AG08396 (cell line): ENCODE data around the gene OTX2.

Source experiments
- DNase-seq: peaks from one replicate; pipeline ENCODE4 v3.0.0; 2012; ENCODE audit warnings: low spot score, mixed read lengths

OTX2 gene

DNA sequence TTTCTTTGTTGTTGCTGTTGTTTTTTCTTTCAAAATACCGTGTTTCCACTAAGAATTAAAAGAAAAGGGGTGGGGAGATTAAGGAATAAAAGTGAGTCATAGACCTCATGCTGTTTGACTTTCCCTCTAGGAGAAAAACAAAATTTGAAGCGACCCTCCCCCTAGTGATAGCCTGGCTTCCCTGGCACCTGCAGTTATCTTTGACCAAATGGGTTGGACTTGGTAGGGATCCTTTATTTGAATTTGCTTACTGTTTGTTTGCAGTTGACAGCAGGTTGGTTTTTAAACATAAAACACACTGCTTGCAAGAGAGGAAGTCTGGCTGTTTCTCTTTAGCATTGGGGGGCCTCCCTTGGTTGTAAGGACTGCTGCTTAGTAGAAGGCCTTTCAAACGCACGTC is 14.0 kb downstream of the OTX2 start:
- no peak for DNase-seq

DNA sequence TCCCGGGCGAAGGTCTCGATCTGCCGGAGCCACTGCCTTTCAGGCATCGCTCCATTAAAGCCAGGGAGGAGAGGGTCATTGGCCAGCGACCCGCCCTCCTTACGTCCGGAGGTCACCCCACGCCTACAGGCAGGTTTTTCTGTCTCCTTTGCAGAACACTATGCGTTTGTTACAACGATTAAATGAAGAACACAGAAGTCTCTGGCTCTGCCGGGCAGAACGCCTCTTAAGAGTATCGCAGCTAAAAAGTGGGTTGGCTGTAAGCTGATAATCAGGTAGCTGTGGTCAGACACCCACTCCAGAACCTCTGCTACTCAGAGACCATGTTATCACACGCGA is 15.0 kb downstream of the OTX2 start:
- peak; percentile 17 for DNase-seq

DNA sequence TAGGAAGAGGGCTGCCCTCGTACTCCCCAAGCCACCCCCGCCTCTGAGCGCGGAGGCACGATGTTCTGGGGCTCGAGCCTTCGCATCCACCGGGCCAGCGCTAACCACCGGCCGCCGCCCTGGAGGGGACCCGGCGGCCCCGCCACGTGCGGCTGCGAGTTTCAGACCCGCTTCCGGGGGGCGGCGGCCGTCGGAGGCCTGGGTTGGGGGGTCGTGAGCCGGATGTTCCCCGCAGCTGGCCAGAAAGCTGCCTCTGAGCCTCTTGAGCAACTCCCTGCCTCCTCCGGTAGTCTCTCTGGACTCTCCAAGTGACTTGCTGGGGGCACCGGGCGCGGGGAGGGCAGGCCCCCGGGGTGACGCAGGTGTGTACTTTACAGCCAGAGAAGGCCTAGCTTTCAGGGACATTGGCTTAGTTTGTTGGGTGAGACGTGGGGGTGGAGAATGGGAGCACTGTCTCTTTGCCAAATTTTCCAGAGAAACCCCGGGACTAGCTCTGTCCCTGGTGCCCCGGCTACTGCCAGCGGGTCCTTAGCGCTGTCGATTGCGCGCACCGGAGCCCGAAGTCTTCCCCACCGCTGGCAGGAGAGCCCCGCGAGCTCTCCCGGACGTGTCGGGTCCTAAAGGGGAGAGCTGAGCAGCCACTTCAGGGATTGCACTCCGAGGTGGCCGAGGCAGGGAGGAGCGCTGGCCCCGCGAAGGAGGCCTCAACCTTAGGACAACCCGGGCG is 15.6 kb downstream of the OTX2 start:
- peak; percentile 3 for DNase-seq

DNA sequence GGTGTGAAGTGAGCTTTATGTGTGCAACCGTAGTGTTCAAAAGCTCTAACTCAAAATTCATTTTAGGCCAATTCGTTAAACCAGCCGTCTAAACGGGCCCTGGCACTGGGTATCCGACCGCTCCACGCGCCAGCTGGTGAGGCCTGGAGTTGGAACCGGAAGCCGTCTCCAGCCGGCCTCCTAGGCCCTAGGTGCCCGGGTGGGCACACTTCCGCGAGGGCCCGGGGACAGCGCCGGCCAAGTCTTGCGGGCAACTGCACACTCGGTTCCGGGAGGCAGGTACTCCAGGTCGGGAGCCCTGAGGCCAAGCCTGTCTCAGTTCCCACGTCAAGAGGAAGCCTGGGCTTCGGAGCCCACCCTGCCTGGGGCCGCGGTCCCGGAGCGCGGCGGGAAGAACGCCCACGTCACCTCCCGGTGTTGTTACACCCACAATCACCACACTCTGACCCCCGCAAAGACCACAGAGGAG is 16.2 kb downstream of the OTX2 start:
- DNase-seq, result peak; percentile 7

DNA sequence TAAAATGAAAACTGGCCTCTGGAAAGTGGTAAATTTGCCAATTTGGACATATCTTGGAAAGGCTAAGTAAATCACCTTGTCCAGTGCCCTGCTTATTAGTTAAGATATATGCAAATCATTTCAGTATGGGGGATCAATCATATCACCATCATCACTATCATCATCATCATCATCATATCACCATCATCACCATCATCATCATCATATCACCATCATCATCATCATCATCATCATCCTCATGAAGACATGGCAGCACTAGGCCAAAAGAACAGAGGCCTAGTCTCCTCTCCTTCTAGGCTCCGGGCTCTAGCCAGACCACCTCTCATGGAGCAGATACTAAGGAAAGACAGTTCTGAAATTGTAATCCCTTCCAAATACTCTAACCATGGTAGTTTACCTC is 20.3 kb downstream of the OTX2 start:
- no peak for DNase-seq

DNA sequence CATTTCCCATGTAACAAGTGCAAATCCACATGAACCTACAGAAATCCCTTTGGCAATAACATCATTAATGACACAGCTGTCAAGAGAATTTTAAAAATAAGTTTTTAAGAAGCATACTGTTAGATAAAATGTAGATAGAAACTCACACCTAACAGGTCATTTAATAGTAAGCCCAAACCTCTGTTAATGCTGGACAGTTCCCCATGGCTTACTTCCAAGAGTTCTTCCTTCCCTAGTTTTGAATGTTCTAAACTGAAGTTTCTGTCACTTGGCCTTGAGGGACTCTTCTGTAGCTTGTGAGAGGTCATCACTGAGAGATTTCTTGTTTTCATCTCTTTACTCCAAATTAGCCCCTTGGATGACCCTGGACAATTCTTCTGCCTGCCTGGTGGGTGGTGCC is 22.7 kb downstream of the OTX2 start:
- no peak for DNase-seq

- DNase-seq, result no peak
Observed at GRCh38 chr14:56782711-56783110, 27.6 kb downstream of the OTX2 start.

- DNase-seq, result no peak
Observed at GRCh38 chr14:56774503-56774902, 35.8 kb downstream of the OTX2 start.

GRCh38 chr14:56770512-56770911 is 39.8 kb downstream of the OTX2 start:
- DNase-seq, result no peak

DNA sequence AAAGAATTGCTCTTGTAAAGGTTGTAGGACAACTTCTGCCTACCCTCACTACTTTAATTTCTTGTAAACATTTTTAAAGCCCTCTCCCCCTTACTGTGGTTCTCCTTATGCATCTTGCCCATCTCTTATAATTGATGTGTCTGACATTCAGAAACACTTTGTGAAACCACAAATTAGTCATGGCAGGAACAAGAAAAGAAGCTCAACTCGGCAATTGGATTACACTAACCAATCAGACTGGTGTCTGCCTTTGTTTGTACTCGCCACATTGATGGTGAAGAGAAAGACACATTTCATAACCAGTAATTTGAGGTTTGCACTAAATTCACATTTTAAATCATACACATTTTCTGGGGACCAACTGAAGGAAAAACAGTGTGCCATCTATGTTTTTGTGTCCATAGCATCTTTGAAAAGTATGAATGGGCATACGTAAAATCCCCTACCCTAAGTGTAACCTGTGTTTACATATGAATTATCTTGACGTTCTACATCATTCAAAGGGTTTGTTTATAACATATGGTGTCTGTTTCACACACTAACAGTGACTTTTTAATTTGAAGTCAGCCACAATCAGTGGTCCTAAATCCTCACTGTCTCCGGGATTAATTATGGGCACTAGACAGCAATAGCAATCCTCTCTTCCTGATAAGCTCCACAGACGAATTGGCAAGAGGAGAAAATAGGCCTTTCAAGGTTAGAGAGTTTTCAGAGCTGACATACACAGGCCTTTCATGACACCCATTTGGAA is 49.9 kb downstream of the OTX2 start:
- no peak for DNase-seq

- DNase-seq, result no peak
Observed at GRCh38 chr14:56759633-56760032, 50.6 kb downstream of the OTX2 start.

- no peak for DNase-seq
Observed at GRCh38 chr14:56759094-56759493, 51.2 kb downstream of the OTX2 start.

DNA sequence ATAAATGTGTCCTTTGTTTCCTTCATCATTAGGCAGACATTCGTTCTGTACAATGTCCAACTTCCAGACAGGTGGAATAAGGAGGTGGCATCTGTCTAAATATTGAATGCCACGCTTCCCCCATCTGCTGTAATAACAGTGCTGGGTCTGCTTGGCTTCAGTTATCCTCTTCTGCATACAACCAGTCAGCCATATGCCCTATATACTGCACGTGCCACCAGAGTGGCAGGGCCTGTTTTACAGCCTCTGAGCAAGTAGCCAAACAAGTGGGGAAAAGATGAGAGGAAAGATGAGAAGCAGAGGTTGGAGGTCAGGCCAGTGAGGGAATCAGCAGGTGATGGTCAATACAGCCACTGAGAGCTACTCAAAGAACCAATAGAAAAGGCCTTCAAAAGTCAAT is 55.4 kb downstream of the OTX2 start:
- no peak for DNase-seq

GRCh38 chr14:56753396-56753795 is 56.9 kb downstream of the OTX2 start:
- no peak for DNase-seq

DNA sequence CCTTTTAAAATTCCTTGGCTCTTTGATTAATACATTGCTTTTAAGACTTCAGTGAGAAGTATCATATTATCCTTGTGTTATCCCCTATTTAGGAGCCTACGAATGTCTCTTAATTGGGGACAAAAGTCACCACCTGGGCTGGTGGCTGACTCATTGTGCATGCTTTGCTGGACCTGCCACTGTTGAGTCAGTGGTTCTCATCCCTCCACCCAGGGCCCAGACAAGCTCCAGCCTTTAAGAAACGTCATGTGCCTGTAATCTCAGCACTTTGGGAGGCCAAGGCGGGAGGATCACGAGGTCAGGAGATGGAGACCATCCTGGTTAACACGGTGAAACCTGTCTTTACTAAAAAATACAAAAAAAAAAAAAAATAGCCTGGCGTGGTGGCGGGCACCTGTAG is 57.9 kb downstream of the OTX2 start:
- no peak for DNase-seq

GRCh38 chr14:56751471-56751870 is 58.8 kb downstream of the OTX2 start:
- no peak for DNase-seq
